T-helper 9 cell (primary cell): ENCODE data around the gene SMIM5.
A peak's percentile ranks its signal among the peaks of the same experiment; 100 is the strongest.

Experiments
- DNase-seq: peaks from one replicate; pipeline ENCODE4 v3.0.0-alpha.2; 2020

Gene SMIM5

GRCh38 chr17:75641343-75641742, 8.1 kb downstream of the SMIM5 start:
- no peak for DNase-seq

DNA sequence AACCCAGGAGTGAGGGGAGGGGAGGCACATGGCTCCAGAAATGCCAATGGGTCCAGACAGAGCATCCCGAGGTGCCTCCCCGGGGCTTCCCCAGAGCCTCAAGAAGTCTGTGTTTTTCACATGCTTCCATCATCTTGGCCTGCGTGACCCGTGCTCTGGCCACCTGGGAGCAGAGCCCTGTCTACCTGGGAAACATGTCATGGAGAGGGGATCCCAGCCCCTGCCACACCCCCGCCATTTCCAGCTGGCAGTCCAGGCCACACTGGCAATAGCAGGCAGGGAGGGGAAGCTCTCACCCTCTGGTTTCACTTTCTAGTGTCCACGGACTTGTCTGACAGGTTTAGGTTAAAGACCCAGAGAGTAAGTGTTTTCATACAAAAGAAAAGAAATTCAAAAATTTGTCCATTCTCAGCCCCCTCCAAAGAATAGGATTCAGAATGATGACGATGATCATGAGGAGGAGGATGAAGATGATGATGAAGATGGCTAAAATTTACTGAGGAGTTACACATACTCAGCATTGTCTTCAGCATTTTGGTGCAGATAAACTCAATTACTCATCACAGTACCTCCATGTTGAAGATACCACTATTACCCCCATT, 9.0 kb downstream of the SMIM5 start:
- no peak for DNase-seq

GRCh38 chr17:75642784-75643642, 9.8 kb downstream of the SMIM5 start:
- DNase-seq: no peak

- DNase-seq: no peak
Observed at GRCh38 chr17:75643643-75644017, 10.4 kb downstream of the SMIM5 start.

GRCh38 chr17:75645501-75645888, 12.3 kb downstream of the SMIM5 start:
- no peak for DNase-seq

GRCh38 chr17:75645889-75646637, 12.8 kb downstream of the SMIM5 start:
- DNase-seq: no peak

GRCh38 chr17:75646638-75646992, 13.4 kb downstream of the SMIM5 start:
- no peak for DNase-seq

- DNase-seq: no peak
Observed at GRCh38 chr17:75647061-75647460, 13.8 kb downstream of the SMIM5 start.

GRCh38 chr17:75647921-75648320, 14.7 kb downstream of the SMIM5 start:
- no peak for DNase-seq

DNA sequence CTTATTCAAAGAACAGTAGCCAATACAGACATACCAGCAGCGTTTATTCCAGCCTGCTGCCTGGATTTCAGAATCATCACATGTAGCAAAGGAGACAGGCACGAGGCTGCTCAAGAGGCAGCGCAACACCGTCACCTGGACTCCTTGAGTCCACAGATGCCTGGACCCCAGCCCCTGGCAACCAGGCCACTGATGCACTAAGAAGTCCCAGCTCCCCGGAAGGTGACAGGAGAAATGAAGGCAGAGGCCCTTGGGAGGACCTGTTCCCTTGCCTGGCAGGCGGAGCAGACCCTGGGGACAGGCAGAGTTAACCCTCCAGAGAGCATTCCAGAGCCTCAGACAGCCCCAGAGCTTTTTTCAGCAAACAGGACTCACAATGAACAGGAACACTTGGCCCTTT, 16.5 kb downstream of the SMIM5 start:
- no peak for DNase-seq

- DNase-seq: no peak
Observed at GRCh38 chr17:75650874-75651273, 17.6 kb downstream of the SMIM5 start.

DNA sequence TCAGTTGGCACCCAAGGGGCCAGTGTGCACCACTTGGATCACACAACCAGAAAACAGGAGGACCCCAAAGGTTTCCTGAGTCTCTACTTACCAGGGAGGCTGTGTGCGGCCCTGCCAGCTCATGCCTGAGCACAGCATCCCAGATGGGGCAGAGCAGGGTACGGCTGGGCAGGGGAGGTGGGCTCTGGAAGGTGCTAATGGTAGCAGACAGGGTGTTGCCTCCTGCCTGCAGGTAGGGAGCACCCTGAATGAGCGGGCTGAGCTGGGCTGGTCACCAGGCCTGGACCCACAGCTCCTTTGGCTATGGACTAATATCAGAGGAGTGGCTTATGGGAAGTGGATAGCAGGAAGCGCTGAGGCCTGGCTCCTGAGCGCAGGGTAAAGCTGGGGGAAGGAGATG, 19.1 kb downstream of the SMIM5 start:
- DNase-seq: no peak

DNA sequence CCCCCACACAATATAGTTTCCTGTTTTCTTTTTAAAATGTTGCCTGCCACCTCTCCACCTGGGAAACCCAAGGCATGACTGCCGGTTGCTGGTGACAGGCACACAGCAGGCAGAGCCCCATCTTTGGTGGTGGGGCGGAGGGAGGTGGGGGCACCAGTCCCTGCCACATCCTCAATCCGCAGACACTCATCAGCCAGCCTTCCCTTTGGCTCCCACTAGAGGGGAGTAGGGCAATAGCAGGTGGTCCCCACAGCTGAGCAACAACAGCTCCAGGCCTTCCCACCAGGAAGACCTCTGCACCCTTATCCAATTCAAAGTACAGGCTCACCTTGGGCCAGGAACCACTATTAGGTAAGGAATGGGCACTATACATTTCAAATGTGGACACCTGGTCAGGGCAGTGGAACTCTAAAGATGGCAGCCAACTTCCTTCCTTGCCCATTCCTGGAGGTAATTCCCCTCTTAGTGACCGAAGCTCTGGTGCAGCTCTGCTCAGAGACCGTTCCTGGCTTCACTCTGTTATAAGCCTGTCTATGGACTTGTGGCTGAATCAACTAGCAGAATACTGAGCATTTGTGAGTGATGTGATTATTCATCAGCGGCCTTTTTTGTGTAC, 19.8 kb downstream of the SMIM5 start:
- no peak for DNase-seq

GRCh38 chr17:75654176-75654575, 20.9 kb downstream of the SMIM5 start:
- no peak for DNase-seq

- no peak for DNase-seq
Observed at GRCh38 chr17:75658237-75658636, 25.0 kb downstream of the SMIM5 start.

GRCh38 chr17:75661531-75661930, 28.3 kb downstream of the SMIM5 start:
- DNase-seq: no peak

DNA sequence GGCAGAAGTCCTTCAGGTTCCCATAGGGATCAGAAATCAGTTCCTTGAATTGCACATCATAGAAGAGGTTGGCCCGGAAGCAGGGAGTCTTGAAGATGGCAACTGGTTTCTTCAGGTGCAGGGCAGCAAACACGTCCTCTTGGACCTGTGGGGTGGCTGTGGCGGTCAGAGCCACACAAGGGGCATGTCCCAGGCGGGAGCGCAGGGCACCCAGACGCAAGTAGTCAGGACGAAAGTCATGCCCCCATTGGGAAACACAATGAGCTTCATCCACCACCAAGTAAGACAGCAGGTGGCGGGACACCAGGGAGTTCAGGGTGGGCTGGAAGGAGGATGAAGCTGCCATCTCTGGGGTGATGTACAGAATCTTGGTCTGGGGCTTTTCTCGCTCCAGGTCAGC, 29.3 kb downstream of the SMIM5 start:
- DNase-seq: no peak

DNA sequence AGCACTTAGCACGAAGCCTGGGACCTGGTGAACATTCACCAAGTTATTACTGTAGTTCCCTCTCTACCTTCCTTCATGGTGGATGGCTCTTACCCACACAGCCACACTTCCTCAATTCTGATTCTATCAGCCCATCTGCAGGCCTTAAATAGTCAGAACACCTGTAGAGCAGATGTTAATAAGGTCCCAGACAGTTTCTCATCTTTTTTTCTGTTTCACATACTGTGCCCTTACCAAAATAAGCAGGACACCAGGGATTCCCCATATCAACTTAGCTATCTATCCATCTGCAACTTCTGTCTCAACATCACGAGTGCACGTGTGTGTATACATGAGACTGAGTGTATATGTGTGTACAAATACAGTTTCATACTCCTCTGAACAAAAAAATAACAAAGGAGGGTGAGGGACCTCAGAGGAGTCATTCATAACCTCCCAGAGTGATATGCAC, 30.9 kb downstream of the SMIM5 start:
- DNase-seq: no peak

DNA sequence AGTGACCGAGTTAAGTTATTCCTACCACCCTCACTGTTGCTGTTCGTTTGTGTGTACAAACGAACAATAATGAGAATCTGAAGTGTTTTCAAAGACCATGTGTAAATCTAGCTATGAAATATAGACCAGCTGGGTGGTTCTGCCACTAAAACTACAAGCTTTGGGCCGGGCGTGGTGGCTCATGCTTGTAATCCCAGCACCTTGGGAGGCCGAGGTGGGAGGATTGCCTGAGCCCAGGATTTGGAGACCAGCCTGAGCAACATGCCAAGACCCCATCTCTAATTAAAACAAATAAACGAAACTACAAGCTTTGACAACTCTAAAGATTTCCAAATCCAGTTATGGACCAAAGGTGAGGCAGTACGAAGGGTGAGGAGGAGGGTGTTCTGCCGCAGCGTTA, 32.7 kb downstream of the SMIM5 start:
- no peak for DNase-seq

GRCh38 chr17:75666959-75667790, 33.9 kb downstream of the SMIM5 start, which contains the start of the genes RECQL5 and SAP30BP:
Gene RECQL5 (minus strand): TSS chr17:75667154. CDS start chr17:75666557, 597 bp downstream.
Gene SAP30BP (plus strand): TSS chr17:75667338. CDS start chr17:75667373, 35 bp downstream.
- DNase-seq: peak; percentile 98

DNA sequence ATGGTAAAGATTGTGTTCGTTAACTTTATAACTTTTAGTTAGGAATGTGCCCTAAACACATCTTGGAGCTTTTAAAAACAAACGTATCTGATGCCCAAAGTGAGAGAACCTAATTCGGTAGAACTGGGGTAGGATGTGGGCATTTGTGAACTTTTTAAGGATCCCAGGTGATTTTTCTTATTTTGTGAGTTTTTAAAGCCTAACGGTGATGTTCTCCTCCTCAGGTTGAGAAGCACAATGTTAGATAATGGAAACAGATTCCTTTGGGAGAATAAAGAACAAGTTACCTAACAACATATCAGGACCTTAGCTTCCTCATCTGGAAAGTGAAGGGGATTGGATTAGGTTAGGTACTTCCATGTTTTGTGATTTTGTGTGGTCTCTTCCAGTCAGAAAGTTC, 34.6 kb downstream of the SMIM5 start:
- no peak for DNase-seq

GRCh38 chr17:75668489-75668888, 35.3 kb downstream of the SMIM5 start:
- no peak for DNase-seq
